ENCODE data around the gene EYA4.

The EYA4 gene

DNA sequence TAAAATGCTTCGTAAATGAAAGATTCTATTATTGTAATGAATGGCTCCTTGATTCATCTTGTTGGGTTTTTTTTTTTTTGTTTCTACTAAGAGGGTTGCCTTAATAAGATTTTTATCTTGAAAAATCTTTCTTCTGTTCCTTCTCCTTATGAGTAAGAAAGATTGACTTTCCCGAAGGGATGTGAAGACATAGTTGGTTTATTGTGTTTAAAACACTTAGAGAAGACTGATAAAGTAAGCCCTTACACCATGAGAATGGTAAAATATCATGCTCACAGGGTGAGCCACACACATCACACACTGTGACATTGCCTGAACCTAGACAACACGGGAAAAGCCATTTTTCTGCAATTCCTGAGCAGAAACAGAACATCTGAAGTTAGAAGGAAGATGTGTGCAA, 330.5 kb downstream of the EYA4 start:
- no peak for DNase-seq (ENCODE audit: low read depth in 2 of 2)

DNA sequence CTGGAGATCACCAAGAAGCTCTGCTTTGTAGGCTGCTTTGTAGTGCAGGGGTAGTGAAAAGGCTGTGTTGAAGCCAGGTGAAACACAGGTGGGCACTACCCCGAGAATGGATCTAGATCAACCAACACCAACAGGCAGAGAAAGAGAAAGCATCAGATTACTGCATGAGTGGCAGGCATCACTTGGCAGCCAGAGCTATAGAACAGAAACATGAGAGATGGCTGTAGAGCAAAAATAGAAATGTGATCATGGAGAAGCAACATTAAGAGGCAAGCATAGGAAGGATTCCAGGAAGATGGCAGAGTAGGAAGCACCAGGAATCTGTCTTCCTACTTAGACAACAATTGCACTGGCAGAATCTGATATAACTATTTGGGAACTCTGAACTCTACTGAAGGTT, 336.7 kb downstream of the EYA4 start:
- no peak for DNase-seq (ENCODE audit: low read depth in 2 of 2)

All from stimulated activated CD8-positive, alpha-beta memory T cell treated with anti-CD3 and anti-CD28 coated beads, Interleukin-2, amount 100 ng/mL, for 1 hour (primary cell).